Measurements from ENCODE around the gene KDM1A.

KDM1A gene

DNA sequence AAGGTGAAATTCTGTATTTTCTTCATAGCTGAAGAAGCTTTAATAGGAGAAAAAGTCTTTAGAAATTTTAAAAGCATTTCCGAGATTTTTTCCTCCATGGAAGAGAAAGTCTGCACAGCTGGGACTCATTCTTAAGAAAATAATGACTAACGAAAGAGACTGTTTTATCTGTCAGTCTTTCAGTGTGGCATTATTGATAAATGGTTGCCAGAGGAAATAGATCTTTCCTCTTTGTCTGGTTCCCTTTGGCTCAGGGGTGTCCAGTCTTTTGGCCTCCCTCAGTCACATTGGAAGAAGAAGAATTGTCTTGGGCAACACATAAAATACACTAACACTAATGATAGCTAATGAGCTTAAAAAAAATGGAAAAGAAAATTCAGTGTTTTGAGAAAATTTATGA is 49.9 kb downstream of the KDM1A start:
- H2AFZ ChIP-seq (ENCODE audit: low read depth): no peak overlapping the region
- no peak overlapping the region for H3K4me2 ChIP-seq
- no peak overlapping the region for H3K27ac ChIP-seq
- H4K20me1 ChIP-seq (ENCODE audit: insufficient read depth): no peaks in the 10 kb centered on the region
- H3K79me2 ChIP-seq (ENCODE audit: insufficient read depth, low read depth): no peaks in the 10 kb centered on the region
- H3K4me3 ChIP-seq (IDR thresholded peaks at IDR 0.05; ENCODE audit: insufficient read depth, low read depth, low read length): no peak overlapping the region
- no peaks in the 10 kb centered on the region for H3K27me3 ChIP-seq (ENCODE audit: insufficient read depth, low read depth)
- no peaks in the 10 kb centered on the region for H3K4me1 ChIP-seq (ENCODE audit: low read depth, poor library complexity, severe bottlenecking)
- TF ChIP-seq, protein P1, sequence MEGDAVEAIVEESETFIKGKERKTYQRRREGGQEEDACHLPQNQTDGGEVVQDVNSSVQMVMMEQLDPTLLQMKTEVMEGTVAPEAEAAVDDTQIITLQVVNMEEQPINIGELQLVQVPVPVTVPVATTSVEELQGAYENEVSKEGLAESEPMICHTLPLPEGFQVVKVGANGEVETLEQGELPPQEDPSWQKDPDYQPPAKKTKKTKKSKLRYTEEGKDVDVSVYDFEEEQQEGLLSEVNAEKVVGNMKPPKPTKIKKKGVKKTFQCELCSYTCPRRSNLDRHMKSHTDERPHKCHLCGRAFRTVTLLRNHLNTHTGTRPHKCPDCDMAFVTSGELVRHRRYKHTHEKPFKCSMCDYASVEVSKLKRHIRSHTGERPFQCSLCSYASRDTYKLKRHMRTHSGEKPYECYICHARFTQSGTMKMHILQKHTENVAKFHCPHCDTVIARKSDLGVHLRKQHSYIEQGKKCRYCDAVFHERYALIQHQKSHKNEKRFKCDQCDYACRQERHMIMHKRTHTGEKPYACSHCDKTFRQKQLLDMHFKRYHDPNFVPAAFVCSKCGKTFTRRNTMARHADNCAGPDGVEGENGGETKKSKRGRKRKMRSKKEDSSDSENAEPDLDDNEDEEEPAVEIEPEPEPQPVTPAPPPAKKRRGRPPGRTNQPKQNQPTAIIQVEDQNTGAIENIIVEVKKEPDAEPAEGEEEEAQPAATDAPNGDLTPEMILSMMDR (conservative IDR thresholded peaks at IDR 0.05; ENCODE audit: low read depth, low read length): no peak
- H3K9ac ChIP-seq: no peak overlapping the region
- peaks cover 7% of the 10 kb centered on the region; the same call in 1 of the 2 replicates for H3K36me3 ChIP-seq (ENCODE audit: insufficient read depth)

DNA sequence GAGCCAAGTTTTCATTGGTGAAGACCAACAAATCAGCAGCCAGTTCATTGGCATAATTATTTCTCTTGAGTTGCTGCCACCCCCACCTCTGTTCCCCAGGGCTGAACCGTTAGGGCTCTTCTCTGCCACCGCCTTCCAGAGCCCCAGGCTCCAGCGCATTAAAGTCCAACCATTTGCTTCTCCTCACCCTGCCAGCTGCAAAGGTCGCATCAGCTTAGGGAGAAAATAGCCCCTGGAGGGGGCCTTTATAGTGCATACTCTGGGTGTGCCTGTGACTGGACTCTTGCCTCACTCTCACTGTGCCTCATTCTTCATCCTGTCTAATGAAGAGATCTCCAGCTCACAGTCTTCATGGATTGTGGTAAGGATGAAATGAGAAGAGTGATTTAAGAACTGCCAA is 50.4 kb downstream of the KDM1A start:
- Histone ChIP-seq H3K4me3 (IDR thresholded peaks at IDR 0.05; ENCODE audit: insufficient read depth, low read depth, low read length) (no peak overlapping the region), H3K4me2 (no peak overlapping the region), H3K4me1 (ENCODE audit: low read depth, poor library complexity, severe bottlenecking) (no peaks in the 10 kb centered on the region), H4K20me1 (ENCODE audit: insufficient read depth) (no peaks in the 10 kb centered on the region), H2AFZ (ENCODE audit: low read depth) (no peak overlapping the region), H3K79me2 (ENCODE audit: insufficient read depth, low read depth) (no peaks in the 10 kb centered on the region), H3K27me3 (ENCODE audit: insufficient read depth, low read depth) (no peaks in the 10 kb centered on the region), H3K27ac (no peak overlapping the region), H3K9ac (no peak overlapping the region), H3K36me3 (ENCODE audit: insufficient read depth) (peaks cover 7% of the 10 kb centered on the region; the same call in 1 of the 2 replicates)
- TF ChIP-seq, protein P1 (conservative IDR thresholded peaks at IDR 0.05; ENCODE audit: low read depth, low read length): no peak

DNA sequence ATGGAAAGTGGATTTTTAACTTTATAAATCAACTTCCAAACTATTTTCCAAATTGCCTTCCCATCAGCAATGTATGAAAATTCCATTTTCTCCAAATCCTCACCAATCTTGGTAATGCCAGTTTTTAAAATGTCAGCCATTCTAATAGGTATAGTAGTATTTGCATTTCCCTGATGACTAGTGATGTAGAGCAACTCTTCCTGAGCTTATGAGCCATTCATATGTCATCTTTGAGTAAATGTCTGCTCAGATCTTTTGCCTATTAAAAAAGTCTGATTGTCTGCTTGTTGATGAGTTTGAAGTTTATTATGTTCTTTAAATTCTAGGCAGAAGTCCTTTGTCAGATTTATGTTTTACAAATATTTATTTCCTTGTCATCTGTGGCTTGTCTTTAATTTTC is 54.7 kb downstream of the KDM1A start:
- no peaks in the 10 kb centered on the region for H3K27me3 ChIP-seq (ENCODE audit: insufficient read depth, low read depth)
- H3K79me2 ChIP-seq (ENCODE audit: insufficient read depth, low read depth): no peaks in the 10 kb centered on the region
- H3K36me3 ChIP-seq (ENCODE audit: insufficient read depth): peaks cover 7% of the 10 kb centered on the region; the same call in 1 of the 2 replicates
- H3K4me2 ChIP-seq: no peak overlapping the region
- no peak overlapping the region for H3K9ac ChIP-seq
- no peaks in the 10 kb centered on the region for H4K20me1 ChIP-seq (ENCODE audit: insufficient read depth)
- no peak overlapping the region for H3K4me3 ChIP-seq (IDR thresholded peaks at IDR 0.05; ENCODE audit: insufficient read depth, low read depth, low read length)
- no peak overlapping the region for H2AFZ ChIP-seq (ENCODE audit: low read depth)
- H3K27ac ChIP-seq: no peak overlapping the region
- H3K4me1 ChIP-seq (ENCODE audit: low read depth, poor library complexity, severe bottlenecking): no peaks in the 10 kb centered on the region
- TF ChIP-seq, protein P1 (conservative IDR thresholded peaks at IDR 0.05; ENCODE audit: low read depth, low read length): no peak

DNA sequence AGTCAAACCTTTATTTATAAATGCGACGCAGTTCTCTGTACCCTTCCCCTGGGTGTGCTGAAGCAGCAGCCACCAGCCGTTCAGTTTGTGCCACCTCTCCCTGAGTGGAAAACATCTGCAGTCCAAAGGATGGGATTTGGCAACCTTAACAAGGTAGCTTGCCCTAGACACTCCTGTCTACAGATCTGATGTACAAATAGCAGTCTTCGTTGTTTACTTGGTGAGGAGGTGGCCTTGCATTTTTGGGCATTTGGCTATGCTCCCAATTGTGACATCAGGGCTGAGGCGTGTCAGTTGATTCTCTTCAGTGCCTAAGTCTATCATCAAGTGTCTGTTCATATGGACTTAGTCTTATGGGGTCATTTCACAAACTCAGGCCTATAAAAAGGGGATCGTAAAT is 59.8 kb downstream of the KDM1A start:
- Histone ChIP-seq H4K20me1 (ENCODE audit: insufficient read depth) (no peaks in the 10 kb centered on the region), H3K9ac (no peak overlapping the region), H3K36me3 (ENCODE audit: insufficient read depth) (no peaks in the 10 kb centered on the region), H3K4me3 (IDR thresholded peaks at IDR 0.05; ENCODE audit: insufficient read depth, low read depth, low read length) (no peak overlapping the region), H2AFZ (ENCODE audit: low read depth) (no peak overlapping the region), H3K4me2 (no peak overlapping the region), H3K79me2 (ENCODE audit: insufficient read depth, low read depth) (no peaks in the 10 kb centered on the region), H3K27ac (no peak overlapping the region), H3K27me3 (ENCODE audit: insufficient read depth, low read depth) (no peaks in the 10 kb centered on the region), H3K4me1 (ENCODE audit: low read depth, poor library complexity, severe bottlenecking) (no peaks in the 10 kb centered on the region)
- TF ChIP-seq, protein P1 (conservative IDR thresholded peaks at IDR 0.05; ENCODE audit: low read depth, low read length): no peak

All from KMS-11 (cell line).